Osteoblast (primary cell): Measurements from ENCODE around the gene RB1. TPM values are rescaled to one million over a fixed set of nuclear protein-coding genes. Genes with fewer than 3 reads are reported as not detected.

Experiments used
- DNase-seq: peaks from one replicate; pipeline ENCODE4 v3.0.0; 2011; ENCODE audit warnings: low spot score, mixed read lengths; ENCODE audit not compliant: insufficient read length; ENCODE audit errors: missing footprints
- H2AFZ ChIP-seq: 2 replicates; pipeline ENCODE4 v1.6.0; 2011; ENCODE audit warnings: mild to moderate bottlenecking, low read length
- H3K27ac ChIP-seq: 2 replicates; pipeline ENCODE4 v1.5.1; 2011; ENCODE audit warnings: mild to moderate bottlenecking, low read depth, low read length, moderate library complexity
- H3K27me3 ChIP-seq: 2 replicates; pipeline ENCODE4 v1.6.0; 2012; ENCODE audit warnings: mild to moderate bottlenecking, control low read depth, inconsistent platforms, low read length, moderate library complexity; ENCODE audit not compliant: insufficient read depth
- H3K36me3 ChIP-seq: 2 replicates; pipeline ENCODE4 v1.5.1; 2011; ENCODE audit warnings: mild to moderate bottlenecking, low read length, control low read depth, moderate library complexity; ENCODE audit not compliant: insufficient read depth
- H3K4me1 ChIP-seq: 2 replicates; pipeline ENCODE4 v1.5.1; 2011; ENCODE audit warnings: mild to moderate bottlenecking, low read length, control low read depth, moderate library complexity; ENCODE audit not compliant: insufficient read depth
- H3K4me2 ChIP-seq: 2 replicates; pipeline ENCODE4 v1.6.0; 2011; ENCODE audit warnings: mild to moderate bottlenecking, low read length; ENCODE audit not compliant: insufficient read depth
- H3K4me3 ChIP-seq: fragments of 200-600 bp; sonication (generic); 3 replicates; pipeline ENCODE4 v1.5.1; 2012; ENCODE audit warnings: mild to moderate bottlenecking, low read length, inconsistent platforms; ENCODE audit not compliant: insufficient read depth
- H3K79me2 ChIP-seq: 2 replicates; pipeline ENCODE4 v1.6.0; 2012; ENCODE audit warnings: mild to moderate bottlenecking, low read length, control low read depth, inconsistent platforms; ENCODE audit not compliant: insufficient read depth
- H3K9me3 ChIP-seq: 2 replicates; pipeline ENCODE4 v1.5.1; 2011; ENCODE audit warnings: low read depth, low read length, control low read depth
- H4K20me1 ChIP-seq: 2 replicates; pipeline ENCODE4 v1.6.0; 2012; ENCODE audit warnings: mild to moderate bottlenecking, low read length, control low read depth; ENCODE audit not compliant: insufficient read depth
- CTCF ChIP-seq: IDR thresholded peaks from 2 replicates; pipeline ENCODE4 v1.5.1; 2011; ENCODE audit warnings: mild to moderate bottlenecking, low read depth, low read length, moderate library complexity; ENCODE audit errors: extremely low read depth
- total RNA-seq: library from RNA; depleted of rRNA; stranded (reverse); fragments of >200 nt; gene quantifications from 2 replicates; pipeline ENCODE4 v1.2.3, GENCODE V29; 2012

RB1 gene
- total RNA-seq, 1 donor = 33.3 TPM

GRCh38 chr13:48258002-48258401, 45.5 kb upstream of the RB1 start:
- DNase-seq = no peak
- no peaks in the 10 kb centered on the region for H3K9me3 ChIP-seq
- no peak overlapping the region for H2AFZ ChIP-seq
- H3K27me3 ChIP-seq = no peaks in the 10 kb centered on the region
- H3K36me3 ChIP-seq = peaks cover 43% of the 10 kb centered on the region
- peaks cover 2% of the 10 kb centered on the region for H3K79me2 ChIP-seq
- TF ChIP-seq CTCF = no peak
- H4K20me1 ChIP-seq = no peaks in the 10 kb centered on the region
- H3K27ac ChIP-seq = no peak overlapping the region
- no peak overlapping the region for H3K4me3 ChIP-seq
- H3K4me1 ChIP-seq = peaks cover 1% of the 10 kb centered on the region
- H3K4me2 ChIP-seq = no peak overlapping the region

DNA sequence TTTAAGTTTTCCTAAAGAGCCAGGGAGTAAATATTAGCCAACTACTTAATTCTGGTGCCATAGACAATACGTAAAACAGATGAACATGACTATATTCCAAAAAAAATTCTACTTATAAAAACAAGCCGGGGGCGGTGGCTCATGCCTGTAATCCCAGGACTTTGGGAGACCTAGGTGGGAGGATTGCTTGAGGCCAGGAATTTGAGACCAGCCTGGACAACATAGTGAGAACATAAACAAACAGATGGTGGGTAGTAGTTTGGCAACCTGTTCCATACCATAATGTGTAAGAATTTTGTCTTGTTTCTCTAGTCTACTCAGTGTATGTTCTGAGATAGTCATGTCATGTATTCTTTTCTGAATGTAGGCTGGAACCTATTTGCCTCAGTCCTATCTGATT, 45.1 kb upstream of the RB1 start:
- H2AFZ ChIP-seq = no peak overlapping the region
- H3K79me2 ChIP-seq = peaks cover 2% of the 10 kb centered on the region
- peaks cover 48% of the 10 kb centered on the region for H3K36me3 ChIP-seq
- H3K4me2 ChIP-seq = no peak overlapping the region
- H3K9me3 ChIP-seq = no peaks in the 10 kb centered on the region
- H4K20me1 ChIP-seq = no peaks in the 10 kb centered on the region
- no peak for DNase-seq
- TF ChIP-seq CTCF = no peak
- no peak overlapping the region for H3K27ac ChIP-seq
- peaks cover 4% of the 10 kb centered on the region for H3K4me1 ChIP-seq
- no peak overlapping the region for H3K4me3 ChIP-seq
- H3K27me3 ChIP-seq = no peaks in the 10 kb centered on the region

DNA sequence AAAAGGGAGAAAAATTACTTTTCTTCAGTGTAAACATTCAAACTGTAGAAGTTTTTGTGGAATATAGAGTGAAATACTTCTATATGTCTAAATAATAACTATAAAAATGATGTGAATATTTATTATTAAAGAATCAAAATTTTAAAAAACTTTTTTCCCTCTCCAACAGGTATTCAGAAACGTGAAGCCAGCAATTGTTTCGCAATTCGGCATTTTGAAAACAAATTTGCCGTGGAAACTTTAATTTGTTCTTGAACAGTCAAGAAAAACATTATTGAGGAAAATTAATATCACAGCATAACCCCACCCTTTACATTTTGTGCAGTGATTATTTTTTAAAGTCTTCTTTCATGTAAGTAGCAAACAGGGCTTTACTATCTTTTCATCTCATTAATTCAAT, 42.6 kb upstream of the RB1 start:
- Histone ChIP-seq H3K79me2 (no peaks in the 10 kb centered on the region), H3K4me3 (no peak overlapping the region), H3K4me1 (peaks cover 4% of the 10 kb centered on the region), H3K27ac (no peak overlapping the region), H3K9me3 (no peaks in the 10 kb centered on the region), H2AFZ (no peak overlapping the region), H3K36me3 (peaks cover 44% of the 10 kb centered on the region), H4K20me1 (no peaks in the 10 kb centered on the region), H3K4me2 (no peak overlapping the region), H3K27me3 (no peaks in the 10 kb centered on the region)
- no peak for TF ChIP-seq CTCF
- no peak for DNase-seq

GRCh38 chr13:48263196-48263595, 40.4 kb upstream of the RB1 start:
- no peak for DNase-seq
- no peaks in the 10 kb centered on the region for H3K9me3 ChIP-seq
- H3K4me3 ChIP-seq = no peak overlapping the region
- no peak overlapping the region for H3K27ac ChIP-seq
- peaks cover 31% of the 10 kb centered on the region for H3K36me3 ChIP-seq
- no peaks in the 10 kb centered on the region for H3K27me3 ChIP-seq
- TF ChIP-seq CTCF = no peak
- no peak overlapping the region for H3K4me2 ChIP-seq
- no peaks in the 10 kb centered on the region for H4K20me1 ChIP-seq
- no peak overlapping the region for H2AFZ ChIP-seq
- peaks cover 4% of the 10 kb centered on the region for H3K4me1 ChIP-seq
- H3K79me2 ChIP-seq = no peaks in the 10 kb centered on the region
